H9 (cell line): ENCODE results near the gene ZFPL1. TPM values are rescaled to one million over a fixed set of nuclear protein-coding genes. Genes with fewer than 3 reads are reported as not detected.

Experiments used
- DNase-seq: peaks from one replicate; pipeline ENCODE4 v3.0.0-alpha.2; 2017
- H2AFZ ChIP-seq: one replicate; pipeline ENCODE4 v1.6.1; 2013; ENCODE audit warnings: mild to moderate bottlenecking, low read length, control low read depth, moderate library complexity
- H2AK5ac ChIP-seq: 2 replicates; pipeline ENCODE4 v1.6.1; 2013; ENCODE audit warnings: low read length, control low read depth, mixed read lengths; ENCODE audit not compliant: insufficient read length
- H2BK120ac ChIP-seq: one replicate; pipeline ENCODE4 v1.6.1; 2013; ENCODE audit warnings: low read depth, mild to moderate bottlenecking, low read length, control low read depth, inconsistent platforms; ENCODE audit not compliant: poor library complexity, severe bottlenecking
- H2BK12ac ChIP-seq: 2 replicates; pipeline ENCODE4 v1.6.1; 2013; ENCODE audit warnings: low read length, control low read depth, mixed read lengths, low read depth; ENCODE audit not compliant: insufficient read length
- H2BK15ac ChIP-seq: 2 replicates; pipeline ENCODE4 v1.6.1; 2013; ENCODE audit warnings: low read depth, low read length, control low read depth
- H2BK20ac ChIP-seq: one replicate; pipeline ENCODE4 v1.6.1; 2013; ENCODE audit warnings: low read depth, mild to moderate bottlenecking, low read length, control low read depth, inconsistent platforms; ENCODE audit not compliant: poor library complexity, severe bottlenecking
- H2BK5ac ChIP-seq: 2 replicates; pipeline ENCODE4 v1.6.1; 2013; ENCODE audit warnings: low read length, control low read depth, mixed read lengths; ENCODE audit not compliant: insufficient read length
- H3K14ac ChIP-seq: 2 replicates; pipeline ENCODE4 v1.6.1; 2013; ENCODE audit warnings: low read length, control low read depth; ENCODE audit not compliant: insufficient read depth
- H3K18ac ChIP-seq: 2 replicates; pipeline ENCODE4 v1.6.1; 2013; ENCODE audit warnings: low read depth, mild to moderate bottlenecking, mixed read lengths, low read length, control low read depth; ENCODE audit not compliant: insufficient read length
- H3K23ac ChIP-seq: 2 replicates; pipeline ENCODE4 v1.6.1; 2013; ENCODE audit warnings: low read length, control low read depth, mixed read lengths, low read depth; ENCODE audit not compliant: insufficient read length
- H3K23me2 ChIP-seq: 2 replicates; pipeline ENCODE4 v1.6.1; 2013; ENCODE audit warnings: low read depth, mild to moderate bottlenecking, mixed read lengths, low read length, control low read depth; ENCODE audit not compliant: insufficient read length, poor library complexity, severe bottlenecking
- H3K27ac ChIP-seq: 2 replicates; pipeline ENCODE4 v1.5.1; 2013; ENCODE audit warnings: low read length, control low read depth, mixed read lengths, low read depth; ENCODE audit not compliant: insufficient read length
- H3K27me3 ChIP-seq: 2 replicates; pipeline ENCODE4 v1.6.1; 2013; ENCODE audit warnings: low read length, control low read depth, inconsistent platforms; ENCODE audit not compliant: insufficient read depth
- H3K4ac ChIP-seq: 2 replicates; pipeline ENCODE4 v1.6.1; 2013; ENCODE audit warnings: low read depth, mild to moderate bottlenecking, control low read depth, inconsistent platforms, low read length, moderate library complexity
- H3K4me1 ChIP-seq: 2 replicates; pipeline ENCODE4 v1.6.1; 2013; ENCODE audit warnings: low read length, control low read depth, inconsistent platforms; ENCODE audit not compliant: insufficient read depth
- H3K4me2 ChIP-seq: 2 replicates; pipeline ENCODE4 v1.6.1; 2013; ENCODE audit warnings: low read length, control low read depth, mixed read lengths; ENCODE audit not compliant: insufficient read length, insufficient read depth
- H3K56ac ChIP-seq: 2 replicates; pipeline ENCODE4 v1.6.1; 2013; ENCODE audit warnings: low read depth, mild to moderate bottlenecking, mixed read lengths, low read length, control low read depth; ENCODE audit not compliant: insufficient read length
- H3K79me1 ChIP-seq: 2 replicates; pipeline ENCODE4 v1.6.1; 2013; ENCODE audit warnings: low read depth, mild to moderate bottlenecking, moderate library complexity, low read length, control low read depth, inconsistent platforms; ENCODE audit not compliant: insufficient read depth, poor library complexity, severe bottlenecking
- H3K79me2 ChIP-seq: 2 replicates; pipeline ENCODE4 v1.6.1; 2013; ENCODE audit warnings: low read length, control low read depth, inconsistent platforms; ENCODE audit not compliant: insufficient read depth
- H3K9ac ChIP-seq: 2 replicates; pipeline ENCODE4 v1.6.1; 2013; ENCODE audit warnings: low read length, control low read depth, mixed read lengths; ENCODE audit not compliant: insufficient read length; ENCODE audit errors: extremely low read depth
- H3K9me3 ChIP-seq: one replicate; pipeline ENCODE4 v1.6.1; 2013; ENCODE audit warnings: low read depth, low read length, inconsistent platforms; ENCODE audit not compliant: control insufficient read depth
- H3T11ph ChIP-seq: one replicate; pipeline ENCODE4 v1.6.1; 2013; ENCODE audit warnings: mild to moderate bottlenecking, low read length, control low read depth, inconsistent platforms
- H4K20me1 ChIP-seq: one replicate; pipeline ENCODE4 v1.6.1; 2013; ENCODE audit not compliant: control insufficient read depth, insufficient read length, insufficient read depth
- H4K5ac ChIP-seq: 2 replicates; pipeline ENCODE4 v1.6.1; 2013; ENCODE audit warnings: low read depth, mild to moderate bottlenecking, mixed read lengths, low read length, control low read depth; ENCODE audit not compliant: insufficient read length
- H4K8ac ChIP-seq: replicated peaks from 2 replicates; pipeline ENCODE4 v1.6.1; 2013; ENCODE audit warnings: low read length, control low read depth, mixed read lengths, low read depth; ENCODE audit not compliant: insufficient read length
- H4K91ac ChIP-seq: 2 replicates; pipeline ENCODE4 v1.6.1; 2013; ENCODE audit warnings: low read depth, mild to moderate bottlenecking, moderate library complexity, mixed read lengths, low read length, control low read depth; ENCODE audit not compliant: insufficient read length
- H3K27ac Mint-ChIP-seq, 3 experiments: 2 replicates in 2 of 3; 3 replicates in 1 of 3; pipeline ENCODE4 v1.8.0; 2020 to 2021; ENCODE audit warnings: mixed read lengths in 3 of 3, mild to moderate bottlenecking in 1 of 3, moderate library complexity in 1 of 3
- H3K27me3 Mint-ChIP-seq: 2 replicates; pipeline ENCODE4 v1.8.0; 2021; ENCODE audit warnings: low read depth, mild to moderate bottlenecking, moderate library complexity, mixed read lengths
- H3K36me3 Mint-ChIP-seq, 3 experiments: 2 replicates in 2 of 3; 3 replicates in 1 of 3; pipeline ENCODE4 v1.8.0; 2020 to 2021; ENCODE audit warnings: low read depth in 3 of 3, mixed read lengths in 3 of 3; ENCODE audit not compliant: insufficient read depth in 1 of 3
- H3K4me1 Mint-ChIP-seq, 2 experiments: 2 replicates each; pipeline ENCODE4 v1.8.0; 2020; ENCODE audit warnings: mixed read lengths in 2 of 2
- H3K4me3 Mint-ChIP-seq, 2 experiments: 2 replicates in 1 of 2; 3 replicates in 1 of 2; pipeline ENCODE4 v1.8.0; 2020 to 2021; ENCODE audit warnings: mild to moderate bottlenecking in 2 of 2, mixed read lengths in 2 of 2, moderate library complexity in 1 of 2
- H3K9me3 Mint-ChIP-seq, 2 experiments: 2 replicates in 1 of 2; 3 replicates in 1 of 2; pipeline ENCODE4 v1.8.0; 2020; ENCODE audit warnings: mild to moderate bottlenecking in 2 of 2, mixed read lengths in 2 of 2, moderate library complexity in 1 of 2
- WGBS: extraction: QIAGEN DNeasy Blood & Tissue Kit; methylation state at CpG from one replicate; pipeline ENCODE4 v1.1.7; 2013; ENCODE audit warnings: missing lambda C conversion rate, low lambda C conversion rate, mixed read lengths; ENCODE audit not compliant: insufficient read length; ENCODE audit errors: extremely low coverage; 5-methylcytosine and 5-hydroxymethylcytosine counted together
- total RNA-seq: library from RNA; stranded (reverse); gene quantifications from 2 replicates; pipeline ENCODE4 v1.2.1, GENCODE V29; 2021
- TF ChIP-seq, protein P1 (sequence below): fragments of 200-600 bp; sonication (generic); conservative IDR thresholded peaks from 3 replicates; pipeline ENCODE4 v1.8.0; 2021; ENCODE audit warnings: antibody characterized with exemption, mild to moderate bottlenecking

Gene ZFPL1
- total RNA-seq, 1 experiment from 2014 or later = 24.2 TPM

DNA sequence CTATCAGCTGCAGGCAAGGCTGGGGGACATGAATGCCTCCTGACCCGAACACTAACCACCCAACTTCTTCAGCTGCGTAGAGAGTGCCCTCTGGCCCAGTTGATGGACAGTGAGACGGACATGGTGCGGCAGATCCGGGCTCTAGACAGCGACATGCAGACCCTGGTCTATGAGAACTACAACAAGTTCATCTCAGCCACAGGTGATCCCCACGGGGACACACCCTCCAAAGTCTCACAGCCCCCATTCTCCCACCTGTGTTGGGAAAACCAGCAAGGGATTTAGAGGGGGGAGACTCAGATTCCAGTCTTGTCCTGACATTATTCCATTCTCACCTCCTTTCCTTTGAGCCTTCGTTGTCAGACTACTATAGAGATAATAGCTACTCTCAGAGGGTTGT is 12.9 kb downstream of the ZFPL1 start:
- Histone ChIP-seq H2AK5ac (no peak overlapping the region), H2AFZ (no peak overlapping the region), H3K18ac (no peak overlapping the region), H3T11ph (no peak overlapping the region), H3K56ac (no peak overlapping the region), H2BK15ac (no peak overlapping the region), H3K23ac (no peak overlapping the region), H4K5ac (no peak overlapping the region), H4K8ac (no peak overlapping the region), H3K9me3 (no peaks in the 10 kb centered on the region), H2BK120ac (no peak overlapping the region), H2BK12ac (no peak overlapping the region), H3K79me1 (peaks cover 4% of the 10 kb centered on the region), H3K27ac (no peak overlapping the region), H3K9ac (no peak overlapping the region), H3K4me2 (peak overlapping the region; percentile 55), H3K23me2 (no peaks in the 10 kb centered on the region), H3K14ac (no peak overlapping the region), H2BK5ac (no peak overlapping the region), H3K79me2 (0 out of 2 replicates have a peak, but pooled peaks cover 3% of the 10 kb centered on the region), H3K4me1 (no peaks in the 10 kb centered on the region), H2BK20ac (no peak overlapping the region), H3K4ac (no peak overlapping the region), H3K27me3 (no peaks in the 10 kb centered on the region), H4K91ac (no peak overlapping the region), H4K20me1 (no peaks in the 10 kb centered on the region)
- no peaks in the 10 kb centered on the region for H3K27me3 Mint-ChIP-seq
- no peak for DNase-seq
- no peaks in the 10 kb centered on the region for H3K9me3 Mint-ChIP-seq
- no CpG with 5 or more reads among the region's 8 CpGs for WGBS
- H3K4me3 Mint-ChIP-seq = peak overlapping the region; percentile 95 to 96
- TF ChIP-seq, protein P1, sequence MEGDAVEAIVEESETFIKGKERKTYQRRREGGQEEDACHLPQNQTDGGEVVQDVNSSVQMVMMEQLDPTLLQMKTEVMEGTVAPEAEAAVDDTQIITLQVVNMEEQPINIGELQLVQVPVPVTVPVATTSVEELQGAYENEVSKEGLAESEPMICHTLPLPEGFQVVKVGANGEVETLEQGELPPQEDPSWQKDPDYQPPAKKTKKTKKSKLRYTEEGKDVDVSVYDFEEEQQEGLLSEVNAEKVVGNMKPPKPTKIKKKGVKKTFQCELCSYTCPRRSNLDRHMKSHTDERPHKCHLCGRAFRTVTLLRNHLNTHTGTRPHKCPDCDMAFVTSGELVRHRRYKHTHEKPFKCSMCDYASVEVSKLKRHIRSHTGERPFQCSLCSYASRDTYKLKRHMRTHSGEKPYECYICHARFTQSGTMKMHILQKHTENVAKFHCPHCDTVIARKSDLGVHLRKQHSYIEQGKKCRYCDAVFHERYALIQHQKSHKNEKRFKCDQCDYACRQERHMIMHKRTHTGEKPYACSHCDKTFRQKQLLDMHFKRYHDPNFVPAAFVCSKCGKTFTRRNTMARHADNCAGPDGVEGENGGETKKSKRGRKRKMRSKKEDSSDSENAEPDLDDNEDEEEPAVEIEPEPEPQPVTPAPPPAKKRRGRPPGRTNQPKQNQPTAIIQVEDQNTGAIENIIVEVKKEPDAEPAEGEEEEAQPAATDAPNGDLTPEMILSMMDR = no peak
- peaks cover 8 to 9% of the 10 kb centered on the region in 2 experiments for H3K4me1 Mint-ChIP-seq
- peaks cover 4 to 10% (median 5%) of the 10 kb centered on the region in 3 experiments; a peak in 5 of 7 replicates for H3K36me3 Mint-ChIP-seq
- 0 out of 7 replicates have a peak overlapping the region, but pooled peaks of 1 of the 3 experiments have one; percentile 24 for H3K27ac Mint-ChIP-seq
